Neural progenitor cell (in vitro differentiated cells): Measurements from ENCODE around the gene KRT82.

ENCODE experiments used
- EZH2 ChIP-seq: fragments of 200-600 bp; sonication (generic); IDR thresholded peaks from 2 replicates; pipeline ENCODE4 v1.6.1; 2017; ENCODE audit warnings: antibody characterized with exemption, mild to moderate bottlenecking, moderate library complexity
- EZH2phosphoT487 ChIP-seq: fragments of 200-600 bp; sonication (generic); IDR thresholded peaks from 2 replicates; pipeline ENCODE4 v1.6.1; 2017; ENCODE audit warnings: antibody characterized with exemption
- TF ChIP-seq, protein P1 (sequence below): fragments of 200-600 bp; sonication (generic); IDR thresholded peaks from 2 replicates; pipeline ENCODE4 v1.5.1; 2017; ENCODE audit warnings: antibody characterized with exemption, mild to moderate bottlenecking

DNA sequence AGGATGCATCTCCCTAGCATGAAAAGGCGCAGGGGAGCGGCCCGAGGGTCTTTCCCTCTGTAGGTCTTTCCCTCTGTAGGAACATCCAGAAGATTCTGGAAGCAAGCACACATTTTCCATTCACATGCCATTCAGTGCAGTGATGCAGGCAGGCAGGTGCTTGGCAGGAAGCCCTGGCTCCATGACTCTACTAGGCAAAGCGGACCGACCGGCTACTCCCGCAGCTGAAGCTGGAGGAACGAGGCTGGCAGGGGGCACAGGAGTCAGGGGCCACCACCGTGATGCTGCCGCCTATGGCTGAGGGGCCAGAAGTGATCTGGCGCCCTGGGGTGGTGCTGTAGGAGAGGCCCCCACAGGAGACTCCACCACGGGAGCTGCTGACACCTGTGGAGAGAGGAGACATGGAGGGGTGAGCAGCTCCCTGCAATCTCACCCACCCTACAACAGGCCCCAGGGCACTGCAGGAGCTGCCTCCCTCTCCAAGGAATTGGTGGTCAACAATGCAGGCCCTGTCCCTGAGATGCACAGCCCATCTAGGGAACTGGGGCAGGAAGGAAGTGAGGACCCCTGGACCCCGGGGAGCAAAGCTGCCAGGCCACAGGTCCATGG is 45.4 kb downstream of the KRT82 start:
- TF ChIP-seq EZH2 (no peak), EZH2phosphoT487 (no peak)
- TF ChIP-seq, protein P1, sequence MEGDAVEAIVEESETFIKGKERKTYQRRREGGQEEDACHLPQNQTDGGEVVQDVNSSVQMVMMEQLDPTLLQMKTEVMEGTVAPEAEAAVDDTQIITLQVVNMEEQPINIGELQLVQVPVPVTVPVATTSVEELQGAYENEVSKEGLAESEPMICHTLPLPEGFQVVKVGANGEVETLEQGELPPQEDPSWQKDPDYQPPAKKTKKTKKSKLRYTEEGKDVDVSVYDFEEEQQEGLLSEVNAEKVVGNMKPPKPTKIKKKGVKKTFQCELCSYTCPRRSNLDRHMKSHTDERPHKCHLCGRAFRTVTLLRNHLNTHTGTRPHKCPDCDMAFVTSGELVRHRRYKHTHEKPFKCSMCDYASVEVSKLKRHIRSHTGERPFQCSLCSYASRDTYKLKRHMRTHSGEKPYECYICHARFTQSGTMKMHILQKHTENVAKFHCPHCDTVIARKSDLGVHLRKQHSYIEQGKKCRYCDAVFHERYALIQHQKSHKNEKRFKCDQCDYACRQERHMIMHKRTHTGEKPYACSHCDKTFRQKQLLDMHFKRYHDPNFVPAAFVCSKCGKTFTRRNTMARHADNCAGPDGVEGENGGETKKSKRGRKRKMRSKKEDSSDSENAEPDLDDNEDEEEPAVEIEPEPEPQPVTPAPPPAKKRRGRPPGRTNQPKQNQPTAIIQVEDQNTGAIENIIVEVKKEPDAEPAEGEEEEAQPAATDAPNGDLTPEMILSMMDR, result no peak
